Measurements from ENCODE around the gene MBLAC1. TPM values are rescaled to one million over a fixed set of nuclear protein-coding genes. Genes with fewer than 3 reads are reported as not detected.

The MBLAC1 gene
- total RNA-seq, 6 donors from 2014 or later: 1.0 to 11.4 (median 3.3) TPM

DNA sequence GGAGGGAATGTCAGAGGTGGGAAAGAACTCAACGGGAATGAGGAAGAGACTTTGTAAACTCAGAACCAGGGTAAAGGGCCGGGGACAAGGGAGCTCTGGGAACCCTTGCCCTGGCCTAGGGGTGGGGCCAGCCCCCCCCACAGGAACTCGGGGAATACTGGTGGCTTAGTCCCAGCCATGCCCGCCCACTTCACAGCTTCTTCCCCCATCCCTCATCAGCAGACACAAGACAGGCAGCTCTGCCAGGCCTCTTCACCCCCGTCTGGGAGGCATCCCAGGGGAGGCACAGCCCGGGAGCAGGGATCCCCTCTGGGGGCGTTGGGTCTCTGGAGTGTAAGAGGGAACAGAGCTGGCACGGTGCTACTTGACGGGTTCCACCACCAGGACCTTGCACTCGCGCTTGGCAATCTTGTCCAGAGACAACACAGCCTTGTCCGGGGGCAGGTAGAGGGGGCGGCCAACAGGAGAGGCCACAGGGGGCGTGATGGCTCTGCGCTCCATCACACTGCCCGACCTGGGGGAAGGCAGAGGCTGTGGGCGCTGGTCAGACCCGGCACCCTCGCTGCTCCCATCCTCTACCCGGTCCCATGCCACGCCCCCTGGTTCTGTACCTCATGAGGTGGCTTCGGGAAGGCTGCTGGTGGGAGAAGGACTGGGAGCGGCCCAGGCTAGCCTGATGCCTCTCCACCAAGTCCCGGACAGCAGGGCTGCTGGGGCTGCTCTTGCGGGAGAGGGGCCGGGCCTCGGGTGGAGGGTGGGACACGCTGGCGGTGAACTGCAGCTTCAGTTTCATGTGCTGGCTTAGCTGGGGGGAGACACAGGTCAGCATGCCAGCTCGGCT lies 28.1 kb downstream of the MBLAC1 start:
- Histone ChIP-seq H3K4me1 (peaks cover 13 to 51% (median 37%) of the 10 kb centered on the region in 4 donors), H3K36me3 (peaks cover 3 to 45% (median 36%) of the 10 kb centered on the region in 4 donors)
- peak in 1 of 2 donors; percentile 68 for DNase-seq

DNA sequence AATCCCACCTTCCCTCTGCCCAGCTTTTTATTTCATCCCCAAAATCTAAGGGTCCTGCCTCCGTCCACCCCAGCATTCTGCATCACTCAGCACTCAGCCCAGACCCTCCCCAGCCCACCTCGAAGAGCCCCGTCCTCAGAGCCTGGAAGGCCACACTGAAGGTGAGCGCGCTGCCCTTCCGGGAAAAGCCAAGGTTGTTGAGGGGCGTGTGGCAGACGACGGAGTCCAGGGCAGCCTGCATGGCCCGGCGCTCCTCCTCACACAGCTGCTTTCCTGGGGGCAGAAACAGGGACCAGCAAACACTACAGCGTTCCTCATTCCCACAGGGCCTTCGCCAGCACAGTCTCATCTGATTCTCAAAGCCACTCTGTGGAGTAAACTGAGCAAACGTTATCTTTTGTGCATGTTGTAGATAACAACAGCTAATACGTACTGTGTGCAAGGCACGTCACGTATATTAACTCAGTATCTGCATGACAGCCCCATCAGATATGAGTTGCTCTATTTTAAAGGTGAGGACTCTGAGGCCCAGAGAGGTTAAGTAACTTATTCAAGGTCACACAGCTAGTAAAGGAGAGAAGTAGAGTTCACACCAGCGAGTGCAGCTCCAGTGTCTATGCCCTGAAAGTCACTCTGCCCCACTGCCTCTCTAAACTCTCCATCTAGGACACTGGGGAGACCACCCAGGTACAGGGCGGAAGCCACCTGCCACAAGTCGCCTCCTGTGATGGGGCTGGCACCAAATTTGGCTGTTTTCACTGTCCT lies 29.0 kb downstream of the MBLAC1 start:
- ATAC-seq (ENCODE audit: low FRiP score in 2 of 2) (no peak), DNase-seq (peak in 1 of 2 donors; percentile 51)
- no peaks in the 10 kb centered on the region for H3K27me3 ChIP-seq
- no peak overlapping the region for H3K27ac ChIP-seq
- no peaks in the 10 kb centered on the region for H3K9me3 ChIP-seq
- peaks cover 3 to 45% (median 36%) of the 10 kb centered on the region in 4 donors for H3K36me3 ChIP-seq
- TF ChIP-seq, protein P1, sequence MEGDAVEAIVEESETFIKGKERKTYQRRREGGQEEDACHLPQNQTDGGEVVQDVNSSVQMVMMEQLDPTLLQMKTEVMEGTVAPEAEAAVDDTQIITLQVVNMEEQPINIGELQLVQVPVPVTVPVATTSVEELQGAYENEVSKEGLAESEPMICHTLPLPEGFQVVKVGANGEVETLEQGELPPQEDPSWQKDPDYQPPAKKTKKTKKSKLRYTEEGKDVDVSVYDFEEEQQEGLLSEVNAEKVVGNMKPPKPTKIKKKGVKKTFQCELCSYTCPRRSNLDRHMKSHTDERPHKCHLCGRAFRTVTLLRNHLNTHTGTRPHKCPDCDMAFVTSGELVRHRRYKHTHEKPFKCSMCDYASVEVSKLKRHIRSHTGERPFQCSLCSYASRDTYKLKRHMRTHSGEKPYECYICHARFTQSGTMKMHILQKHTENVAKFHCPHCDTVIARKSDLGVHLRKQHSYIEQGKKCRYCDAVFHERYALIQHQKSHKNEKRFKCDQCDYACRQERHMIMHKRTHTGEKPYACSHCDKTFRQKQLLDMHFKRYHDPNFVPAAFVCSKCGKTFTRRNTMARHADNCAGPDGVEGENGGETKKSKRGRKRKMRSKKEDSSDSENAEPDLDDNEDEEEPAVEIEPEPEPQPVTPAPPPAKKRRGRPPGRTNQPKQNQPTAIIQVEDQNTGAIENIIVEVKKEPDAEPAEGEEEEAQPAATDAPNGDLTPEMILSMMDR (IDR thresholded peaks at IDR 0.05): no peak
- TF ChIP-seq POLR2A (IDR thresholded peaks at IDR 0.05) (no peak), POLR2AphosphoS5 (IDR thresholded peaks at IDR 0.05) (no peak), EP300 (IDR thresholded peaks at IDR 0.05) (no peak)
- WGBS, 2 donors: 89 to 90% methylated on average over 19 to 20 of the region's 20 CpGs
- H3K4me1 ChIP-seq: peaks cover 10 to 43% (median 32%) of the 10 kb centered on the region in 4 donors
- H3K4me3 ChIP-seq: no peak overlapping the region

More for the DNA sequence above, 28.1 kb downstream of the MBLAC1 start:
- no peak for TF ChIP-seq POLR2A (IDR thresholded peaks at IDR 0.05)
- TF ChIP-seq, protein P1 (IDR thresholded peaks at IDR 0.05): no peak
- no peak for TF ChIP-seq POLR2AphosphoS5 (IDR thresholded peaks at IDR 0.05)
- no peak for TF ChIP-seq EP300 (IDR thresholded peaks at IDR 0.05)
- H3K27ac ChIP-seq: peak overlapping the region in 1 of 4 donors; percentile 7
- H3K9me3 ChIP-seq: no peaks in the 10 kb centered on the region
- no peak overlapping the region for H3K4me3 ChIP-seq
- H3K27me3 ChIP-seq: no peaks in the 10 kb centered on the region
- whole genome bisulfite sequencing, 2 donors: 59 to 83% methylated on average over 7 to 27 of the region's 30 CpGs
- no peak for ATAC-seq (ENCODE audit: low FRiP score in 2 of 2)

DNA sequence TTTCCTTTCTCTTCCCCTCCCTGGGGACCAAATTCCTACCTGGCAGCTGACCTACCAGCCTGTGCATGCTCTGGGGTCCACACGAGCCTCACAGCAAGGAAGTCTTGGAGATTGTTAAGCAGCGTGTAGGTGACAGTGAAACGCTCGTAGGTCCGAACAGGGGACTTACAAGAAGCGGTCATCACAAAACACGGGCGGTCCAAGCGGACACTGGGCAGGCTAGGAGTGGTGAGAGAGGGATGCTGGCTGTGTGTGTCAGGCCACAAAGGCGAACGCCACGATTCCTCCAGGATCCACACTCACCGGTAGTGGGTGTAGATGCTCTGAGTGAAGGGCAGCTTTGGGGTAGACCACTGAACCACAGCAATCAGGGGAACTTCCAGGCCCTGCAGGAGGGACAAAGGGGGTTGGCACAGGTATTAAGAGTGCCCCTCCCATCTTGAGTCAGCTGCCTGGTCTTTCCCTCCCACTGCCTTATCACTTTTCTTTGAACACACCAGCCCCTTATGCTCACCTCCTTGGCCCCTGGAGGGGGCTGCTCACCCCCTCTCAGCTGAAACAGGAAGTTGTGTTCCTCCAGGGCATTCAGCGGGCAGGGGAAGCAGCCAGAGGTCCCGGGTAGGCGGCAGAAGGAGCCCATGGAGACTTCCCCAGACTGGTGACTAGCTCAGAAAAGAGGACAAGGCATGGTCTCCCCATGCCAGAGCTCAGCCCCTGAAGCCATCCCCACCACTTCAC lies 29.7 kb downstream of the MBLAC1 start:
- H3K27ac ChIP-seq: peak overlapping the region in 3 of 4 donors; percentile 6 to 89 (median 81)
- H3K36me3 ChIP-seq: peaks cover 3 to 45% (median 36%) of the 10 kb centered on the region in 4 donors
- TF ChIP-seq POLR2AphosphoS5 (IDR thresholded peaks at IDR 0.05): no peak
- TF ChIP-seq EP300 (IDR thresholded peaks at IDR 0.05): no peak
- TF ChIP-seq POLR2A (IDR thresholded peaks at IDR 0.05): no peak
- TF ChIP-seq, protein P1 (IDR thresholded peaks at IDR 0.05): no peak
- WGBS, 2 donors: 81 to 86% methylated on average over 16 of the region's 16 CpGs
- H3K27me3 ChIP-seq: no peaks in the 10 kb centered on the region
- H3K9me3 ChIP-seq: no peaks in the 10 kb centered on the region
- DNase-seq (no peak), ATAC-seq (ENCODE audit: low FRiP score in 2 of 2) (no peak)
- H3K4me3 ChIP-seq: peak overlapping the region in 1 of 4 donors; percentile 98
- H3K4me1 ChIP-seq: peaks cover 10 to 36% (median 31%) of the 10 kb centered on the region in 4 donors

DNA sequence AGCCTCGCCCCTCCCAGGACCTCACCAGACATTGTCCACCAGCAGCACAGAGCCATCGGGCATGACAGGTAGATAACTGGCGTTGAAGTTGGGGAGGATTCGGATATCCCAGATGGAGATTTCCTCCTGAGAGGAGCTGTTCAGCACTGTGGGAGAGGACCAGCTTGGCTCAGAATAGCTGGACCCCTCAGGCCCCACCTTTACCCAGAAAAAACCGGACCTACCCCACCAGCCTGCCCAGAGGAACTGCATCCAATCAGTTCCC lies 30.2 kb downstream of the MBLAC1 start:
- peak overlapping the region in 1 of 4 donors; percentile 98 for H3K4me3 ChIP-seq
- WGBS, 2 donors: 65 to 86% methylated on average over 5 of the region's 5 CpGs
- TF ChIP-seq POLR2A (IDR thresholded peaks at IDR 0.05) (no peak), EP300 (IDR thresholded peaks at IDR 0.05) (no peak), POLR2AphosphoS5 (IDR thresholded peaks at IDR 0.05) (no peak)
- TF ChIP-seq, protein P1 (IDR thresholded peaks at IDR 0.05): no peak

More for the DNA sequence above, 30.2 kb downstream of the MBLAC1 start:
- Histone ChIP-seq H3K27ac (peak overlapping the region; percentile 6 to 92 (median 85)), H3K36me3 (peaks cover 3 to 45% (median 36%) of the 10 kb centered on the region in 4 donors), H3K4me1 (peaks cover 10 to 36% (median 28%) of the 10 kb centered on the region in 4 donors), H3K9me3 (no peaks in the 10 kb centered on the region), H3K27me3 (no peaks in the 10 kb centered on the region)
- ATAC-seq (ENCODE audit: low FRiP score in 2 of 2) (no peak), DNase-seq (no peak)
